Measurements from ENCODE around the gene CLDN22.

DNA sequence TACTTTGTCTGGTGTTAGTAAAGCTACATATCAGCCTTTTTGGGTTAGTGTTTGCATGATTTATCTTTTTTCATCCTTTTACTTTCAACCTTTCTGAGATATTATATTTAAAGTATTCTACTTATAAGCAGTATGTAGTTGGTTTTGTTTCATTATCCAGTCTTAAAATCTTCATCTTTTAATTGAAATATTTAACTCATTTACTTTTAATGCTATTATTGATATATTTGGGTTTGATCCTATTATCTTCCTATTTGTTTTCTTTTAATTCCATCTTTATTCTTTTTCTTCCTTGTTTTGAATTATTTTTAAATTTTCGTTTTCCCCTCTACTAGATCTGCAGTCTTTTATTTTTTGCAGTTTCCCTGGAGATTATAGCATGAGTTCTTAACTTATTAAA is 44.0 kb downstream of the CLDN22 start:
- TF ChIP-seq CTCF (IDR thresholded peaks at IDR 0.05; ENCODE audit: control extremely low read depth in 1 of 3, insufficient read depth in 1 of 3, low read depth in 1 of 3, low read length in 3 of 3), result no peak
- no peak for TF ChIP-seq HDAC6 (IDR thresholded peaks at IDR 0.05; ENCODE audit: low read depth, low read length)
- no peak for TF ChIP-seq SRF (IDR thresholded peaks at IDR 0.05; ENCODE audit: low read depth, low read length)
- TF ChIP-seq GABPA (IDR thresholded peaks at IDR 0.05; ENCODE audit: borderline replicate concordance, insufficient read depth, low read length), result no peak
- no peak for TF ChIP-seq KDM1A (IDR thresholded peaks at IDR 0.05; ENCODE audit: borderline replicate concordance, low read length)
- no peak for TF ChIP-seq POLR2A (IDR thresholded peaks at IDR 0.05; ENCODE audit: control extremely low read depth in 1 of 2, low read depth in 2 of 2, low read length in 2 of 2)
- TF ChIP-seq JUND (IDR thresholded peaks at IDR 0.05; ENCODE audit: low read length), result no peak
- TF ChIP-seq EP300 (IDR thresholded peaks at IDR 0.05; ENCODE audit: borderline replicate concordance in 1 of 2, low read depth in 2 of 2, low read length in 2 of 2), result no peak
- TF ChIP-seq EGR1 (IDR thresholded peaks at IDR 0.05; ENCODE audit: borderline replicate concordance, low read depth, low read length), result no peak
- TF ChIP-seq CBX5 (IDR thresholded peaks at IDR 0.05; ENCODE audit: low read depth, low read length), result no peak
- TF ChIP-seq CHD2 (IDR thresholded peaks at IDR 0.05; ENCODE audit: low read length), result no peak
- no peak for TF ChIP-seq JUN (IDR thresholded peaks at IDR 0.05; ENCODE audit: low read depth, low read length)
- TF ChIP-seq, protein P1, sequence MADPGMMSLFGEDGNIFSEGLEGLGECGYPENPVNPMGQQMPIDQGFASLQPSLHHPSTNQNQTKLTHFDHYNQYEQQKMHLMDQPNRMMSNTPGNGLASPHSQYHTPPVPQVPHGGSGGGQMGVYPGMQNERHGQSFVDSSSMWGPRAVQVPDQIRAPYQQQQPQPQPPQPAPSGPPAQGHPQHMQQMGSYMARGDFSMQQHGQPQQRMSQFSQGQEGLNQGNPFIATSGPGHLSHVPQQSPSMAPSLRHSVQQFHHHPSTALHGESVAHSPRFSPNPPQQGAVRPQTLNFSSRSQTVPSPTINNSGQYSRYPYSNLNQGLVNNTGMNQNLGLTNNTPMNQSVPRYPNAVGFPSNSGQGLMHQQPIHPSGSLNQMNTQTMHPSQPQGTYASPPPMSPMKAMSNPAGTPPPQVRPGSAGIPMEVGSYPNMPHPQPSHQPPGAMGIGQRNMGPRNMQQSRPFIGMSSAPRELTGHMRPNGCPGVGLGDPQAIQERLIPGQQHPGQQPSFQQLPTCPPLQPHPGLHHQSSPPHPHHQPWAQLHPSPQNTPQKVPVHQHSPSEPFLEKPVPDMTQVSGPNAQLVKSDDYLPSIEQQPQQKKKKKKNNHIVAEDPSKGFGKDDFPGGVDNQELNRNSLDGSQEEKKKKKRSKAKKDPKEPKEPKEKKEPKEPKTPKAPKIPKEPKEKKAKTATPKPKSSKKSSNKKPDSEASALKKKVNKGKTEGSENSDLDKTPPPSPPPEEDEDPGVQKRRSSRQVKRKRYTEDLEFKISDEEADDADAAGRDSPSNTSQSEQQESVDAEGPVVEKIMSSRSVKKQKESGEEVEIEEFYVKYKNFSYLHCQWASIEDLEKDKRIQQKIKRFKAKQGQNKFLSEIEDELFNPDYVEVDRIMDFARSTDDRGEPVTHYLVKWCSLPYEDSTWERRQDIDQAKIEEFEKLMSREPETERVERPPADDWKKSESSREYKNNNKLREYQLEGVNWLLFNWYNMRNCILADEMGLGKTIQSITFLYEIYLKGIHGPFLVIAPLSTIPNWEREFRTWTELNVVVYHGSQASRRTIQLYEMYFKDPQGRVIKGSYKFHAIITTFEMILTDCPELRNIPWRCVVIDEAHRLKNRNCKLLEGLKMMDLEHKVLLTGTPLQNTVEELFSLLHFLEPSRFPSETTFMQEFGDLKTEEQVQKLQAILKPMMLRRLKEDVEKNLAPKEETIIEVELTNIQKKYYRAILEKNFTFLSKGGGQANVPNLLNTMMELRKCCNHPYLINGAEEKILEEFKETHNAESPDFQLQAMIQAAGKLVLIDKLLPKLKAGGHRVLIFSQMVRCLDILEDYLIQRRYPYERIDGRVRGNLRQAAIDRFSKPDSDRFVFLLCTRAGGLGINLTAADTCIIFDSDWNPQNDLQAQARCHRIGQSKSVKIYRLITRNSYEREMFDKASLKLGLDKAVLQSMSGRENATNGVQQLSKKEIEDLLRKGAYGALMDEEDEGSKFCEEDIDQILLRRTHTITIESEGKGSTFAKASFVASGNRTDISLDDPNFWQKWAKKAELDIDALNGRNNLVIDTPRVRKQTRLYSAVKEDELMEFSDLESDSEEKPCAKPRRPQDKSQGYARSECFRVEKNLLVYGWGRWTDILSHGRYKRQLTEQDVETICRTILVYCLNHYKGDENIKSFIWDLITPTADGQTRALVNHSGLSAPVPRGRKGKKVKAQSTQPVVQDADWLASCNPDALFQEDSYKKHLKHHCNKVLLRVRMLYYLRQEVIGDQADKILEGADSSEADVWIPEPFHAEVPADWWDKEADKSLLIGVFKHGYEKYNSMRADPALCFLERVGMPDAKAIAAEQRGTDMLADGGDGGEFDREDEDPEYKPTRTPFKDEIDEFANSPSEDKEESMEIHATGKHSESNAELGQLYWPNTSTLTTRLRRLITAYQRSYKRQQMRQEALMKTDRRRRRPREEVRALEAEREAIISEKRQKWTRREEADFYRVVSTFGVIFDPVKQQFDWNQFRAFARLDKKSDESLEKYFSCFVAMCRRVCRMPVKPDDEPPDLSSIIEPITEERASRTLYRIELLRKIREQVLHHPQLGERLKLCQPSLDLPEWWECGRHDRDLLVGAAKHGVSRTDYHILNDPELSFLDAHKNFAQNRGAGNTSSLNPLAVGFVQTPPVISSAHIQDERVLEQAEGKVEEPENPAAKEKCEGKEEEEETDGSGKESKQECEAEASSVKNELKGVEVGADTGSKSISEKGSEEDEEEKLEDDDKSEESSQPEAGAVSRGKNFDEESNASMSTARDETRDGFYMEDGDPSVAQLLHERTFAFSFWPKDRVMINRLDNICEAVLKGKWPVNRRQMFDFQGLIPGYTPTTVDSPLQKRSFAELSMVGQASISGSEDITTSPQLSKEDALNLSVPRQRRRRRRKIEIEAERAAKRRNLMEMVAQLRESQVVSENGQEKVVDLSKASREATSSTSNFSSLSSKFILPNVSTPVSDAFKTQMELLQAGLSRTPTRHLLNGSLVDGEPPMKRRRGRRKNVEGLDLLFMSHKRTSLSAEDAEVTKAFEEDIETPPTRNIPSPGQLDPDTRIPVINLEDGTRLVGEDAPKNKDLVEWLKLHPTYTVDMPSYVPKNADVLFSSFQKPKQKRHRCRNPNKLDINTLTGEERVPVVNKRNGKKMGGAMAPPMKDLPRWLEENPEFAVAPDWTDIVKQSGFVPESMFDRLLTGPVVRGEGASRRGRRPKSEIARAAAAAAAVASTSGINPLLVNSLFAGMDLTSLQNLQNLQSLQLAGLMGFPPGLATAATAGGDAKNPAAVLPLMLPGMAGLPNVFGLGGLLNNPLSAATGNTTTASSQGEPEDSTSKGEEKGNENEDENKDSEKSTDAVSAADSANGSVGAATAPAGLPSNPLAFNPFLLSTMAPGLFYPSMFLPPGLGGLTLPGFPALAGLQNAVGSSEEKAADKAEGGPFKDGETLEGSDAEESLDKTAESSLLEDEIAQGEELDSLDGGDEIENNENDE (IDR thresholded peaks at IDR 0.05; ENCODE audit: insufficient replicate concordance, low read length), result no peak

Data from H1 (cell line).